ENCODE results near the gene TPTE.
"Not testable (repeated sequence)": the region's sequence is repeated elsewhere in the genome, so short reads cannot be mapped to it uniquely, and the experiment has no call there.

Gene TPTE

DNA sequence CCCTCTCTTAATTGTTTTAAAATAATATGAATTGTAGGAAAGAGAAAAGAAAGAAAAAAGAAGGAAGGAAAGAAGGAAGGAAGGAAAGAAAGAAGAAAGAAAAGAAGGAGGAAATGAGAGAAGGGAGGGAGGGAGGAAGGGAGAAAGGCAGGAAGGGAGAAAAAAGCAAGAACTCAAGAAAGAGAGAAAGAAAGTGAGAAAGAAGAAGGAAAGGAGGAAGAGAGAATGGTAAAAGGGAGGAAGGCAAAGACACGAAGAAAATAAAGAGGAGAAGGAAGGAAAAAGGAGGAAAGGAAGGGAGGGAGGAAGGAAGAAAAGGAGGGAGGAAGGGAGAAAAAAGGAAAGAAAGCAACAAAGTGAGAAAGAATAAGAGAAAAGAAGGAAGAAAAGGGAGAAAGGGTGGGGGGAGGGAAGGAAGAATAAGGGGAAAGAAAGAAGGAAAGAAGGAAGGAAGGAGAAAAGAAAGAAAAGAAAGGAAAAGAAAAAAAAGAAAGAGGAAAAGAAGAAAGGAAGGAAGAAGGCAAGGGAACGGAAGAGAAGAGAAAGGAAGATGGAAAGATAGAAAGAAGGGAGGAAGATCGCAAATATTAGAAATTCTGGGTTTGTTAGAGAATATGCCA is 95.9 kb downstream of the TPTE start:
- not testable (repeated sequence) for DNase-seq

DNA sequence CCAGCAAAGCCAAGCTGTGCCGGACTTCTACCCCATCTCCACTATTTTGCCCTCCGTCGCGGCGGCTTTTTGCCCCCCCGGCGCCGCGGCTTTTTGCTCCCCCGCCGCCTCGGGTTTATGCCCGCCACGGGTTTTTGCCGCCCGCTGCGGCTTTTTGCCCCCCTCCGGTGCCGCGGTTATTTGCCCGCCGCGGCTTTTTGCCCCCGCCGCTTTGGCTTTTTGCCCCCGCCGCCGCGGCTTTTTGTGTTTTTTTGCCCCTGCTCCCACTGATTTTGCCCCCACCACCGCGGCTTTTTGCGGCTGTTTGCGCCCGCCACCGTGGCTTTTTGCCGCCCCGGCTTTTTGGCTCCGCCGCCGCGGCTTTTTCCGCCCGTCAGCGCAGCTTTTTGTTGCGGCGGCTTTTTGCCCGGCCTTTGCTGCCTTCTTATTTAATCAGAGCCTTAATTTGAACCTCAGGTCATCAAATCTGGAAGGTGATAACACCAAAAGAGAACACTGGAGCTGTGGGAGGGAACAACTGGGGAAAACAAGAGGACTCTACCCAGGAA is 106.0 kb downstream of the TPTE start:
- no peak for DNase-seq

DNA sequence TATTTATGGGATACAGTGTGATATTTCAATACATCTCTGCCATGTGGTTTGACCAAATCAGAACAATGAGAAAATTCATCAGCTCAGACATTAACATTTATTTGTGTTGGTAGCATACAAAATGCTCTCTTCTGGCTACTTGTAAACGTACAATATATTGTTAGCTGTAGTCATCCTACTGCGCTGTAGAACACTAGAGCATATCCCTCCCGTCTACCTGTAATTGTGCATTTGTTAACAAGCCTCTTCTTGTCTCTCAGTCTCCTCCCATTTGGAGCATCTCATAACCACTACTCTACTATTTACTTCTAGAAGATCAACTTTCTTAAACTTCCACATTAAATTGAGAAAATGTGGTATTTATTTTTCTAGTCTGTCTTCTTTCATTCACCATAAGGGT is 107.9 kb downstream of the TPTE start:
- not testable (repeated sequence) for DNase-seq

DNA sequence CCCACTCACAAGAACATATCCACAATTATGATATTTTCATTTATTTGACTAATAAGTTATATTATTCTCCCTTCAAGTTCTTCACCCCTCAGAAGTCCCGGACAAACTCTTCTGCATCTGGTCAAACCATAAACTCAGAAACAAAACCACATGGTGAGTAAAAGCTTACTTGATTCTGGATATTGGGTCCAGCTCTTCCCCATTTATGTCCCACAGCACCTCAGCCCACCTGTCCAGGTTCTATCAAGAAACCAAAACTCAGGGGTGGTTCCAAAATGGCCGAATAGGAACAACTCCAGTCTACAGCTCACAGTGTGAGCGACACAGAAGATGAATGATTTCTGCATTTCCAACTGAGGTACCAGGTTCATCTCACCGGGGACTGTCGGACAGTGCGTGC is 109.4 kb downstream of the TPTE start:
- not testable (repeated sequence) for DNase-seq

DNA sequence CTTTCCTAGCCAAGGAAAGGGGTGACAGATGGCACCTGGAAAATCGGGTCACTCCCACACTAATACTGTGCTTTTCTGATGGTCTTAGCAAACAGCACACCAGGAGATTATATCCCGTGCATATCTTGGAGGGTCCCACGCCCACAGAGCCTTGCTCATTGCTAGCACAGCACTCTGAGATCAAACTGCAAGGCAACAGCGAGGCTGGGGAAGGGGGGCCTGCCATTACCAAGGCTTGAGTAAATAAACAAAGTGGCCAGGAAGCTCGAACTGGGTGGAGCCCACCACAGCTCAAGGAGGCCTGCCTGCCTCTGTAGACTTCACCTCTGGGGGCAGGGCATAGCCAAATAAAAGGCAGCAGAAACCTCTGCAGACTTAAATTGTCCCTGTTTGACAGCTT is 109.9 kb downstream of the TPTE start:
- DNase-seq = not testable (repeated sequence)

DNA sequence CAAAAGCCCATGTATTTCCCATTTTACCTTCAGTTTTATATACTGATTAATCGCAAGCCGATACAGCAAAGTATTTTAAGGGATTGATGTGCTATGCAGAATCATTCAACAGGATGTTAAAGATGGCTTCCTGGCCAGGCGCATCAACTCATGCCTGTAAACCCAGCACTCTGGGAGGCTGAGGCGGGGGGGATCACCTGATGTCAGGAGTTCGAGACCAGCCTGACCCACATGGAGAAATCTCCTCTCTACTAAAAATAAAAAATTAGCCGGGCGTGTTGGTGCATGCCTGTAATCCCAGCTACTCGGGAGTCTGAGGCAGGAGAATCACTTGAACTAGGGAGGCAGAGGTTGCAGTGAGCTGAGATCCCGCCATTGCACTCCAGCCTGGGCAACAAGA is 116.8 kb downstream of the TPTE start:
- DNase-seq = not testable (repeated sequence)

DNA sequence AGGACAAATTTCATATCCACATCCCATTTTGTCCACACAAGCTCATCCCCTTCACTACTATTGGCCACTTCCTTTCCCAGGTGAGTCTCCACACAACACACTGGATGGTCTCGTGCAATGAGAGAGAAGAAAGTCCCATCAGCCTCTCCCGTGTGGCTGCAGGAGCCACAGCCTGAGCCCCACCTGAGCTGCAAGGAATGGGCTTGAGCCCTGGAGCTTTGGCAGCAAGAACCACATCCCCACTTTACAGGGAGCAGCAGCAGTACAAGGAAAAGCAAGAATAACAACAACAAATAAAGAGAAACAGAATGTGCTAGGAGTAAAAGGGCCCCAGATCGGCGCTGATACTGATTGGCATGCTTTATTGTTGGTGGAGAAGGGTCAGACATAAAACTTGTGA is 117.7 kb downstream of the TPTE start:
- no peak for DNase-seq

DNA sequence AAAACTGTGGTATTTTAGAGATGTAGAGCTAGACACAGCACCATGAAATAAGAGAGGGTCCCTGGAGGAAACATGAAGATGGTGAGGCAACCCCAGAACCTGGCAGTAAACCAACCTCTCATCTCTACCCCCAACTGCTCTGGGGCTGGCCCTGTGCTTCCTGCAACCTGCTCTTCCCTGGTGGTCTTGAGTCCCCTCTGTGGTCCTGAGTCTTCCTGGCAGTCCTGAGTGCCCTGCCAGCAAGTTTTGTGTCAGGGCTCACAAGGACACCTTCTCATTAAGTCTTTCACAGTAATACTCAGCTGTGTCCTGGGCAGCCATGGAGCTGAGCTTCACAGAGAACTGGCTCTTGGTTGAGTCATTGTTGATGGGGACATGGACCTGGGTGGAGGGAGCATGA is 118.4 kb downstream of the TPTE start:
- DNase-seq = not testable (repeated sequence)

DNA sequence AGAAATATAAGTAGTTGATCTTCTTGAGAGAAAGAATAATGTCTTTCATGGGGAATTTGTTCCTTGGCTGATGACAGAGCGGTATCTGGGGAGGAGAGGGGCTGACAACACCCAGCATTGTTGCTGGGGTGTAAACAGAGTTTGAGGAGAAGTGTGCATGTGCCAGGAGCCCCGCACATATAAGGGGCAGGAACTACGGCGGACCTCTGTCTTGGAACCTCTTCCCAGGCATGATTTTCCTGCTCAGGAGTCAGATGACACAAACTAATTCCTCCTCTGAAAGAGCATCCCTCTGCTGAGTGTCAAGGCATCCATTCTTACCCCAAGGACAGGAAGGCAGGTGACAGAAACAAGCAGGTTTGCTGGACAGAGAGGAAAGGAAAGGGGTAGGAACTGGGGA is 119.1 kb downstream of the TPTE start:
- no peak for DNase-seq

DNA sequence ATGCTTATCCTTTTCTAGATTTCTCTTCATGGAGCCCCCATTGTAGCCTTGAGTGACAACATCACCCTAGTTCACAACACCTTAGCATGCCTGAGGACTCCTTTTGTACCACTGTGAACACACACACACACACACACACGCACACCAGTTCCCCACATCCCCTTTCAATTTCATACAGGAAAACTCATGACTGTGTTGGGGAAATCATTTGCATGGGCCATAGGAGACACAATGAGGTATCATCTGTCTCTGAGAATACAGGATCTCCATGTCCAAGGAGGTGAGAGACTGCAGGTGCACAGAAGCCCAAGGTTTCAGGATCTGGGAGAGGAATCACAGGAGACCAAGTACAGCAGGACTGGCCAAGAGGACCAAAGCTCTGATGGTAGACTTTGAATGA is 119.7 kb downstream of the TPTE start:
- no peak for DNase-seq

DNA sequence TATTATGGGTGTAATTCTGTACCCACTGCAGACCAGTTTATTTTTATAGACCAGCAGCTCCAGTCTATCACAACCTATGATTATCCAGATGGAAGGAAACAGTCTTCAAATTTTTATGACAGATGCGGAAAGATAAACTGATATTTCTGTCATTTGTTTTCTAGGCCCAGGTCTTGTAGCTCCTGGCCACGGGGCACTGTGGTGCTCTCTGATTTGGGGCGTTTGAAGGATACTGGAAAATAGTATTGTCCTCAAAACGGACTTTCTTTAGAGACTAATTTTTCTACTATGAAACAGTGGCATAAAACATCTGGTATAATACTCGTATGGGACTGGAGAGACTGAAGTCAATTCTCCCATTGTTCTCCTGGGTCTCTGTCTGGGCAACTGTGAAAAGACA is 124.3 kb downstream of the TPTE start:
- DNase-seq = not testable (repeated sequence)

DNA sequence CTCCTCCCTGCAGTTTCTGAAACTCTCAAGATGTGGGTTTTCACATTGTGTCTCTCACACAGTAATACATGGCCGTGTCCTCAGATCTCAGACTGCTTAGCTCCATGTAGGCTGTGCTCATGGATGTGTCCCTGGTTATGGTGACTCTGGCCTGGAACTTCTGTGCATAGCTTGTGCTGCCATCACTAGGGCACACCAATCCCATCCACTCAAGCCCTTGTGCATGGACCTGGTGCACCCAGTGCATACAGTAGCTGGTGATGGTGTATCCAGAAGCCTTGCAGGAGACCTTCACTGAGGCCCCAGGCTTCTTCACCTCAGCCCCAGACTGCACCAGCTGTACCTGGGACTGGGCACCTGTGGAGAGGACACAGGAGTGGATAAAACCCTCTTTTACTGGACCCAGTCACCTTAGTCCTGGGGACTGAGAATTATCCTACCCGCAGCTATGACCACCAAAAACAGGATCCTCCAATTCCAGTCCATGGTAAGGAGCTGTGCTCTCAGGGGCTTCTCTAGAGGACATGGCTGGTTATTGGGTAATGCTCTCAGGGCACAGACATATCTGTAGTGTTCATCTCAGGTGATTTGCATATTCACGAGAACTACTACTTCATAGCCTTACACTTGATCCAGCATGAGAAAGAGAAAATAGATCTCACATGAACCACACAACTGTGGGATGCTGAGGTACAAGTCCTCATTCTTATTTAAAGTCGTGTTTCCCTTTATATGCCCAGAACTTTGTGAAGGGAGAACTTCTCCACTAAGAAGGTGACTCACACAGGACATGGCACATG is 128.2 kb downstream of the TPTE start:
- DNase-seq = not testable (repeated sequence)

DNA sequence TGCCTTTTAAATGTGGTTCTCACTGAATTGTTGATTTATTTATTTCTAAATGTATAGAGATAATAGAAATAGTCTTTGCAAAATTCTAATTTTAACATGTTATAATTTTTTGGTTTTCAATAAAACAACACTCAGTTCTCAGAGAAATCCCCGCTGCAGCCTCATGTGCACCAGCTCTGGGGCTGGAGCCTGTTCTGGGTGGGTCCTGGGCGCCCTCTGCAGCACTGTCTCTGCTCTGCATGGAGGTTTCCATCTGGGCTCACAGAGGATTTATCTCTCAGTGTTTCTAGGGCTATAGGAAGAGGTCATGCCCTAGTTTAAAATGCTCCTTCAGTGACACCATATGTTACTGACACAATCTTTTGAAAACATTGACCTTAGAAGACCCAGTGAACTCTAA is 128.9 kb downstream of the TPTE start:
- DNase-seq = not testable (repeated sequence)

Data from NCI-H2171 treated with DMSO at 0.1 percent for 48 hours (cell line).